K562 (cell line): ENCODE data around the gene PAN2. TPM values are rescaled to one million over a fixed set of nuclear protein-coding genes. Genes with fewer than 3 reads are reported as not detected.

Source experiments
- FOXP4 ChIP-seq: sonication (generic); formaldehyde crosslinking; IDR thresholded peaks from 2 replicates; pipeline ENCODE4 v1.8.0; 2022; ENCODE audit warnings: mild to moderate bottlenecking, missing genetic modification reagents, borderline replicate concordance
- NCOA6 ChIP-seq: fragments of 450-650 bp; IDR thresholded peaks from 2 replicates; pipeline ENCODE4 v1.6.1; 2017; ENCODE audit warnings: mild to moderate bottlenecking
- SMARCC2 ChIP-seq: fragments of 450-650 bp; IDR thresholded peaks from 2 replicates; pipeline ENCODE4 v1.6.1; 2017; ENCODE audit warnings: antibody characterized with exemption, moderate library complexity, mild to moderate bottlenecking, low read depth
- ZBTB33 ChIP-seq: sonication (generic); formaldehyde crosslinking; IDR thresholded peaks from 2 replicates; pipeline ENCODE4 v1.8.1; 2023; ENCODE audit warnings: mild to moderate bottlenecking, missing genetic modification reagents
- ZBTB40 ChIP-seq, 2 experiments: fragments of 450-650 bp in 1 of 2; sonication (generic) in 1 of 2; formaldehyde crosslinking in 1 of 2; IDR thresholded peaks; 2 replicates each; pipeline versions ENCODE4 v1.7.1 to v1.9.0; 2016 to 2022; ENCODE audit warnings: inconsistent platforms in 1 of 2, mild to moderate bottlenecking in 1 of 2, missing genetic modification reagents in 1 of 2
- ZNF23 ChIP-seq: fragments of 250-450 bp; sonication (Bioruptor Pico); IDR thresholded peaks from 2 replicates; pipeline ENCODE4 v1.4.0; 2020; ENCODE audit warnings: mild to moderate bottlenecking
- polyA plus RNA-seq, 8 experiments: library from polyadenylated mRNA; depleted of rRNA in 4 of 8; stranded (reverse) in 5 of 8; unstranded in 3 of 8; fragments of >200 nt; fragmentation: Nextera tagmentation in 2 of 8; fragmentation: Illumina TruSeq in 1 of 8; extraction: Ambion mirVana in 2 of 8; extraction: Trizol in 1 of 8; gene quantifications; 2 replicates each; pipeline versions ENCODE4 v1.2.1 to v1.2.3, GENCODE V29; 2011 to 2014; ENCODE audit warnings: inconsistent platforms in 1 of 8, missing spikeins in 1 of 8
- total RNA-seq, 7 experiments: library from RNA; depleted of rRNA in 6 of 7; stranded (reverse); fragments of >200 nt in 6 of 7; fragmentation: Illumina TruSeq in 2 of 7; extraction: Trizol in 2 of 7; gene quantifications; 2 replicates each; pipeline versions ENCODE4 v1.2.1 to v1.2.3, GENCODE V29; 2011 to 2021; ENCODE audit warnings: low replicate concordance in 1 of 7

Gene PAN2
- total and polyA plus RNA-seq, 9 of the 15 experiments (the other 6 are each of a cell fraction or from before 2014, with no cell fraction given), result 15.0 to 66.1 (median 25.9) TPM

GRCh38 chr12:56333679-56334489, at the start of gene PAN2 (continued):
- TF ChIP-seq ZBTB40 (IDR thresholded peaks at IDR 0.05) (peak; percentile 50), ZBTB40 (CRISPR knock-in tag; IDR thresholded peaks at IDR 0.05) (no peak), ZBTB33 (CRISPR knock-in tag) (peak; percentile 47), NCOA6 (no peak), SMARCC2 (peak; percentile 25; the same call in 1 of the 2 replicates), ZNF23 (CRISPR knock-in tag) (no peak), FOXP4 (no peak)
